Activated B cell treated with CpG ODN at 0.5 μM for 24 hours (primary cell): ENCODE data around the gene ADCY1. TPM values are rescaled to one million over a fixed set of nuclear protein-coding genes. Genes with fewer than 3 reads are reported as not detected.

Experiments used
- ATAC-seq: fragments of 200-7000 bp; cut with Tn5 transposase; one replicate; pipeline ENCODE4 v1.10.0; 2021; ENCODE audit warnings: low read depth, mild to moderate bottlenecking, moderate library complexity
- CTCF ChIA-PET: fragments of 350-600 bp; sonication (Branson Sonifier 250); formaldehyde crosslinking; loops from one replicate; lab custom pipeline; 2021; ENCODE audit warnings: antibody characterized with exemption; lab: Charles Lee
- POLR2A ChIA-PET: fragments of 350-600 bp; sonication (Branson Sonifier 250); formaldehyde crosslinking; loops from one replicate; lab custom pipeline; 2021; ENCODE audit warnings: antibody characterized with exemption; lab: Charles Lee
- DNase-seq: peaks from one replicate; pipeline ENCODE4 v3.0.0; 2022
- H3K27ac Mint-ChIP-seq: one replicate; pipeline ENCODE4 v1.8.0; 2020; ENCODE audit warnings: mixed read lengths
- H3K27me3 Mint-ChIP-seq: one replicate; pipeline ENCODE4 v1.8.0; 2021; ENCODE audit warnings: mixed read lengths
- H3K36me3 Mint-ChIP-seq: one replicate; pipeline ENCODE4 v1.8.0; 2021; ENCODE audit warnings: low read depth, mixed read lengths
- H3K4me1 Mint-ChIP-seq: one replicate; pipeline ENCODE4 v1.8.0; 2021; ENCODE audit warnings: mixed read lengths
- H3K4me3 Mint-ChIP-seq: one replicate; pipeline ENCODE4 v1.8.0; 2020; ENCODE audit warnings: mild to moderate bottlenecking, mixed read lengths
- H3K9me3 Mint-ChIP-seq: one replicate; pipeline ENCODE4 v1.8.0; 2020; ENCODE audit warnings: mixed read lengths
- intact Hi-C: fragments of 100-400 bp; cut with micrococcal nuclease; formaldehyde crosslinking; loops from one replicate; pipeline ENCODE4 v1.15.1; 2024
- total RNA-seq: library from RNA; stranded (reverse); gene quantifications from 2 replicates; pipeline ENCODE4 v1.2.3, GENCODE V29; 2022
- TF ChIP-seq, protein P1 (sequence below): fragments of 200-600 bp; IDR thresholded peaks from one replicate; pipeline ENCODE4 v1.8.0; 2022; ENCODE audit warnings: antibody characterized with exemption, mild to moderate bottlenecking

The ADCY1 gene
- total RNA-seq, 1 donor from 2014 or later = not detected

DNA sequence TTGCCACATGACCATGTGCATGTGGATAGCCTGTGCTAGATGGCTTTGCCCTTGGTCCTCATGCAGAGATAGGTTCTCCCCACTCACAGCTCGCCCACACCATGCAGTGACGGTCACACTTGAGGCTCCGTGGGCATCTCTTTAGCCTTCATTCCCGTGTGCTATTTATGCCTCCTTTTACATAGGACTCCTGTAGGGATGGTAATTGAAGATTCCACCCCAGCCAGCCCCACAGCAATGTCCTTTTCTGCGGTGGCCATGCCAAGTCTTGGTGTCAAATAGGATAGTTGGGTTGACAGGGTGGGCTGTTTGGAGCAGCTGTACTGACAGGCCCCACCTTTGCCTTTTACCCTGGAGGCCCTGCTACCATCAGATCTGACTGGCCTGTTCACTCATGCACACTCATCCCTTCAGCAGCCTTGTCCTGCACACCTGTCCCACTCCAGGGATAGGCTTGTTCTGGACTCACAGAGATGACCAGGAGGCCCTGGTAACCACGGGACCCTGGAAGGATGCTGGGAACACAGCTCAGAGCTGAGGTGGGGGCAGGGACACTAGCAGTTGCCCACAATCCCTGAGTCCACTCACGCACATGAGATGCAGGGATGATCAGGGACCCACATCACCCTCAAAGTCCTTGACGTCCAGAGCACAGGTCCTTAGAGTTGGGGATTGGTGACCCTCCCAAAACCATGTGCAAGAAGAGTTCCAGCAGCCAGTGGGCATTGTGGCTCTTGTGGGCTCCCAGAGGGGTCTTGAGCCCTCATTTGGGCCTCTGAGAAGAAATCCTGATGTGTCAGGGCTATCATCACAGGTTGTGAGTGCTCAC, 71.2 kb downstream of the ADCY1 start:
- Mint-ChIP-seq H3K27me3 (peaks cover 1% of the 10 kb centered on the region), H3K27ac (no peak overlapping the region), H3K4me3 (no peak overlapping the region), H3K36me3 (no peaks in the 10 kb centered on the region), H3K9me3 (no peaks in the 10 kb centered on the region), H3K4me1 (no peaks in the 10 kb centered on the region)
- no peak for DNase-seq
- POLR2A ChIA-PET = no interaction called here
- intact Hi-C loops = no loop called here
- TF ChIP-seq, protein P1, sequence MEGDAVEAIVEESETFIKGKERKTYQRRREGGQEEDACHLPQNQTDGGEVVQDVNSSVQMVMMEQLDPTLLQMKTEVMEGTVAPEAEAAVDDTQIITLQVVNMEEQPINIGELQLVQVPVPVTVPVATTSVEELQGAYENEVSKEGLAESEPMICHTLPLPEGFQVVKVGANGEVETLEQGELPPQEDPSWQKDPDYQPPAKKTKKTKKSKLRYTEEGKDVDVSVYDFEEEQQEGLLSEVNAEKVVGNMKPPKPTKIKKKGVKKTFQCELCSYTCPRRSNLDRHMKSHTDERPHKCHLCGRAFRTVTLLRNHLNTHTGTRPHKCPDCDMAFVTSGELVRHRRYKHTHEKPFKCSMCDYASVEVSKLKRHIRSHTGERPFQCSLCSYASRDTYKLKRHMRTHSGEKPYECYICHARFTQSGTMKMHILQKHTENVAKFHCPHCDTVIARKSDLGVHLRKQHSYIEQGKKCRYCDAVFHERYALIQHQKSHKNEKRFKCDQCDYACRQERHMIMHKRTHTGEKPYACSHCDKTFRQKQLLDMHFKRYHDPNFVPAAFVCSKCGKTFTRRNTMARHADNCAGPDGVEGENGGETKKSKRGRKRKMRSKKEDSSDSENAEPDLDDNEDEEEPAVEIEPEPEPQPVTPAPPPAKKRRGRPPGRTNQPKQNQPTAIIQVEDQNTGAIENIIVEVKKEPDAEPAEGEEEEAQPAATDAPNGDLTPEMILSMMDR = no peak
- ATAC-seq = no peak
- CTCF ChIA-PET = no interaction called here

GRCh38 chr7:45646207-45646821, 72.1 kb downstream of the ADCY1 start:
- TF ChIP-seq, protein P1 = no peak
- Mint-ChIP-seq H3K9me3 (no peaks in the 10 kb centered on the region), H3K36me3 (no peaks in the 10 kb centered on the region), H3K27me3 (peaks cover under 1% of the 10 kb centered on the region), H3K27ac (no peak overlapping the region), H3K4me3 (no peak overlapping the region), H3K4me1 (no peaks in the 10 kb centered on the region)
- intact Hi-C loops = no loop called here
- ATAC-seq = no peak
- ChIA-PET POLR2A (no interaction called here), CTCF (no interaction called here)
- DNase-seq = no peak

DNA sequence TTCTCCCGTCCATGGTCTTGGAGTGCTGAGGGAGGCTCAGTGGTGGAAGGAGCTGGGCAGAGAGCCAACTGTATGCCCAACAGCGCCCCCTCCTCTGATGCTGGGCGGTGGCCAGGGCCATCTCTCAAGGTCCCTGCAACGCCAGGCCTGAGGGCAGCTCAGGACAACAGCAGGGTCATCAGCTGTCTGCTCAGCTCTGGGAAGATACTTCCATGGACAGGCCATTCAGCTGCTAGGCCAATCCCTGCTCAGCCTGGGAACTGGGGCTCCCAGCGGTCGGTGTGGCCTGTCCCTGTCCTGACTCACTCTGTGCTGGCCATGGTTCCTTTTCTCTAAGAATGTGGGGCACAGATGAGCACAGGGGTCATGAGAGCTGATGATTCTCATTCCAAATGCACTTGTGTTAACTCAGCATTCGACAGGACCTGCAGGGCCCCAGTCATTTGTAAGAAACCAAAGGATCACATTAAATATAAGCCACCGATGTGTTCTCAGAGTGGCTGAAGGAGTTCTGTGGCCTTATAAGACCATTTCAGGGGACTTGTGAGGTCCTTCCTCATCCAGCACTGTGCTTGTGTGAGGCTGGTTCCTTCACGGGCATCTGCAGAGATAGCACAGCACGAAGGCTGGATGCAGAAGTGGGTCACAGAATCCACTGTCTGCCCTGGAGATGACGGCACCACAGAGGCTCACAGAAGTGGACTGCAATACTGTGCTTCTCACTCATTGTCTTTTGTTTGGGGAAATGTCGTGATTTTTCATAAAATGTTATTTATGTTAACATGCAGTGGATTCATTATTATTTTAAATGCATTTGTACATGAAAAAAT, 73.0 kb downstream of the ADCY1 start:
- Mint-ChIP-seq H3K36me3 (no peaks in the 10 kb centered on the region), H3K27me3 (no peaks in the 10 kb centered on the region), H3K4me1 (no peaks in the 10 kb centered on the region), H3K4me3 (no peak overlapping the region), H3K9me3 (peaks cover 2% of the 10 kb centered on the region), H3K27ac (no peak overlapping the region)
- no peak for ATAC-seq
- TF ChIP-seq, protein P1 = no peak
- intact Hi-C loops = no loop called here
- DNase-seq = no peak
- CTCF ChIA-PET = no interaction called here
- POLR2A ChIA-PET = no interaction called here

- Mint-ChIP-seq H3K36me3 (no peaks in the 10 kb centered on the region), H3K4me1 (no peaks in the 10 kb centered on the region), H3K27me3 (no peaks in the 10 kb centered on the region), H3K27ac (no peak overlapping the region), H3K9me3 (peaks cover 2% of the 10 kb centered on the region), H3K4me3 (no peak overlapping the region)
- ChIA-PET POLR2A (no interaction called here), CTCF (no interaction called here)
- TF ChIP-seq, protein P1 = no peak
- intact Hi-C loops = no loop called here
- DNase-seq (no peak), ATAC-seq (no peak)
These were observed 74.0 kb downstream of the ADCY1 start for GRCh38 chr7:45647967-45648670.
